ENCODE measurements around the gene ZYG11B.

DNA sequence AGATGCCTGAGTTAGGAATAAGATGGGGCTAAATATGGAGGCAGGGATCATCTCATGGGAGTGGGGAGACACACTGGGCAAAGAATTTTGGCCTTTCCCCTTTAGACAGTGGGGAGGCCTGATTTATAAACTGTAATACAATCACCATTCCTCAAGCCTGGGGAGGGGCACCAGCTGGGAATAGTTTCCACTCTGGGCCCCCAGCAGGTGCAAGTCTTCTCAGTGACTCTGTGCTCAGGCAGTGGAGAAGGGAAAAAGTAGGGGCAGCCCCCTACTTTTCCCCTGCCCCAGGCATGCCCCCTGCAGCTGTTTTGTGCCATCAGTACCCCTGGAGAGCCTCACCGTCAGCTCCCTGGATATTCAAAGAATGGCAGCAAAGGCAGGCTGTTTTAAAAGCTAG, 47.2 kb upstream of the ZYG11B start:
- TF ChIP-seq CTCF (IDR thresholded peaks at IDR 0.05; ENCODE audit: borderline replicate concordance, extremely low read depth, low read length, poor library complexity, severe bottlenecking), result no peak
- TF ChIP-seq EZH2 (IDR thresholded peaks at IDR 0.05; ENCODE audit: borderline replicate concordance, low read depth, low read length, severe bottlenecking), result no peak

All from DND-41 (cell line).